ENCODE measurements around the gene AMER2.

The AMER2 gene

DNA sequence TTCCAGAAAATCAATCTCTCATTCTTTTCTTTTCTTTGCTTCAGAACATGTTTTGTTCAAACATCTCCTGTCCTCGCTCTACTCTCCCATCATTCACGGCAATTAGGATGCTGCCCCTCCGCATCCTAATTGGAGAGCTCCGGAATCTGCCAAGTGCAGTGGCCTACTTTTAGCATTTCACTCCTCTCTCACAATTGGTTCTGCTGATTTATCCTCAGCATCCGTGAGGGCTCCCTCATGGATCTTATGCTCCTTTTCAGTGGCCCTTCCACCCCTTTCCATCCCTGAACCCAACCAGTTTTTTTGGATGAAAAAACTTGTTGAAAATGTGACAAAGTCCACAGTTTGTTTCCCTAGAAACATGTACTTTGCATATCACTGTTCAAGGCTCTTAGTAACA, 22.4 kb downstream of the AMER2 start:
- DNase-seq: no peak

DNA sequence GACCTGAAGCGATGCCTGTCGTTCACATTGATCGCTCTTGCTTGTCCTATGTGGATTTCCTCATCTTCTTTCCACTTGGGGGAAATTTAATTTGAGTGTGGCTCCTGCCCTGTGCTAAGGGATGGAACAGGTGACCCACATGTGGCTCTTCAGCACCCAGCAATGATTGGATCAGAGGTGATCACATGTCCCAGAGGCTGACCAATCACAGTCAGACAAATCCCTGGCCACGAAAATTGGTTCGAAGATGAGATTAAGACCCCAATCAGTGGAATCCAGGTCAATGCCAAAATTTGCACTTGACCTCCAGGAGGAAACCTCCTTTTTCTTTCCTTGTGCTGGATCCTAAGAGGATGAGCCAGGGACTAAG, 23.7 kb downstream of the AMER2 start:
- no peak for DNase-seq

GRCh38 chr13:25147638-25148401, 24.3 kb downstream of the AMER2 start:
- no peak for DNase-seq

DNA sequence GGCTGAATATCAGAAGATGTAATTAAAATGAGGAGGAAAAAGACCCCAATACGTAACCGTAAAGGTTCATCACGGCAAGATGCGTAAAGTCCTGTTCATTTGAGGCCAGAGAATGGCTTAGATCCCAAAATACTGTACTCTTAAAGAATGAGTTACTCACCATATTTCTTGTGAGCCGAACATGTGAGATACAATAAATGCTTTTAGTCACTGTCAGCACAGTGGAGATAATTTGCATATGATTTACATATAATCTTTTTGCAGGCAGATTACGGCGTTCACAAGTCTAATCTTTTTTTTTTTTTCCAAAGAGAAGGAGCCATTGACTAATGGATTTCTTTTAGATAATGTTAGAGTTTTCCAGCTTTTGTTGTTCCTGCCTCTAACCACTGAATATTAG, 28.4 kb downstream of the AMER2 start:
- no peak for DNase-seq

DNA sequence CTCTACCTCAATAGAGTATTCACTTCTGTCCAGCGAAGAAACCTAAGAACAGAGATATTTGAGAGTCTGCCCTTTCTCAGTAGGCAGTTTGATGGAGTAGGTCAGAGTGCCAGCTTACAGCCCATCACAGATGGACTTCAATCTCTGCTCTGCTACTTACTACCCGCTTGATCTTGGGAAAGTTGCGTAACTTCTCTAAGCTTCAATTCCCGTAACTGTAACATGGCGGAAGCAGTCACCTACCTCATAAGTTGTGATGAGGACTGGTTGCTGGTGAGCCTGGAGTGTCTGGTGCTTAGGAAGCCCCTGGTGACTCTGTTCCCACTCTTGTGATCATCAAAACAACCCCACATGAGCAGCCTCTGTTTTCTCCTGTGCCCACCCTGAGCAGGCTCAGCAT, 31.0 kb downstream of the AMER2 start:
- no peak for DNase-seq

DNA sequence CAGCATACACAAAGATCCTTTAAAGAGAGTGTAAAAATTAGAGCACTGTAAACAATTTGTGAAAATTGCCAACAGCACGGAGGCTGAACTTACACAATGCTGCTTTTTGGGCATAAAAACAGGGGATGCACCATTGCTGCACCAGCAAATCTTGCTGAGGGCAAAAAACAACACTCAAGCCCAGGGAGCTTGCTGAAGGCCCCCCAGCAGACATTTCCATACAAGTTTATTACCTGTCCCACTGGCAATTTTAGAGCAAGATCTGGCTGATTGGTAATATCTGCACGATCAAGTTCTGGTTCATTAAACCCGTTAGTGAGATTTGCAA, 34.3 kb downstream of the AMER2 start:
- no peak for DNase-seq

- no peak for DNase-seq
These were observed 35.0 kb downstream of the AMER2 start for GRCh38 chr13:25136880-25137787.

DNA sequence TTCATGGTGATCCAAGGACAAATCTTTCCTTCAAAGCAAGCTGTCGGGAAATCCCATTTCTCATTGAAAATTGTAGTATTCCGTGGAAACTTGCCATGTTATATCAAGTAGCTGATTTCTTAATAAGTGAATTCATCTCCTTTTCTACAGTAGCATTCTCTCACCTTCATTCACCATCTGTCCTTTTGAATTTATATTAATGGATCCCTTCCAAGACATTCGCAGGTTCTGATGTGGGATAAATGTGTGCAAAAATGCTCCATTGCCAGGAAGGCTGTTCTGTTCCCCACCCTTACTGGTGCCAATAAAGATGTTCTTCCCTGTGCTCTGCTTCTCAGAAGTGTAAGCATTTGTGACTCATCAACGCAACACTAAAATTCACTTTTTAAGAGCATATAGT, 36.2 kb downstream of the AMER2 start:
- no peak for DNase-seq

- DNase-seq: no peak
These were observed 39.2 kb downstream of the AMER2 start for GRCh38 chr13:25132751-25133390.

GRCh38 chr13:25131881-25132420, 40.1 kb downstream of the AMER2 start:
- no peak for DNase-seq

DNA sequence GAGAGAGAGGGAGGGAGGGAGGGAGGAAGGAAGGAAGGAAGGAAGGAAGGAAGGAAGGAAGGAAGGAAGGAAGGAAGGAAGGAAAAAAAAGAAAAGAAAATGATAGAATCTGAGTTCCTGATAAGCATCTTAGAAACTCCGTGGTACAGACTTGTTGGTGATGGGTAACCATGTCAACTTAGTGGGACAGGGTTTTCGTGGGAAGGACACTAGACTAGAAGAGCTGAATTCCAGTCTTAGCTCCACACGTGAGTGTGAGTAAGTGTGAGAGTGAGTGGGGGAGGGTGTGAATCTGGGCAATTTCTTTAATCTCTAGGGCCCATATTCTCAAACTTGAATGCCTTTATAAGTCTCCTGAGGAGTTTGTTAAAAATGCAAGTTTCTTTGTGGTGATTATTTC, 41.1 kb downstream of the AMER2 start:
- DNase-seq: peak in 1 of 5 experiments; percentile 15

- DNase-seq: no peak
These were observed 53.6 kb downstream of the AMER2 start for GRCh38 chr13:25118378-25118905.

- no peak for DNase-seq
These were observed 54.8 kb downstream of the AMER2 start for GRCh38 chr13:25117312-25117711.

DNA sequence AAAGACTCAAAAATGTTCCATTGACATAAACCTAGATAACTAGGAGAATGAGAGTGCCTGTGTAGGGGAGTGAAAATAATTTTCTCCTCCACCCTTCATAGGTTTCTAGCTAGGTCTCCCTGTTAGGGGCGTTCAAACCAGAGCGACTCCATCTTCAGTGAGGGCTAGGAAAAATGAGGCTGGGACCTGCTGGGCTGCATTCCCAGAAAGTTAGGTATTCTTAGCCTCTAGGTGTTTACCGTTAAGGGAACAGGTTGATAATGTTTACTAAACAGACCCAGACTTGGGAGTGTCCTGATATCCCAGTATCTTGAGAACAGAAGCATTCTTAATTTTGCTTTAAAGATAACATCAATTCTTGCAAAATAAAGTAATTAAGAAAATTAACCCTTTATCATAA, 56.0 kb downstream of the AMER2 start:
- no peak for DNase-seq

DNA sequence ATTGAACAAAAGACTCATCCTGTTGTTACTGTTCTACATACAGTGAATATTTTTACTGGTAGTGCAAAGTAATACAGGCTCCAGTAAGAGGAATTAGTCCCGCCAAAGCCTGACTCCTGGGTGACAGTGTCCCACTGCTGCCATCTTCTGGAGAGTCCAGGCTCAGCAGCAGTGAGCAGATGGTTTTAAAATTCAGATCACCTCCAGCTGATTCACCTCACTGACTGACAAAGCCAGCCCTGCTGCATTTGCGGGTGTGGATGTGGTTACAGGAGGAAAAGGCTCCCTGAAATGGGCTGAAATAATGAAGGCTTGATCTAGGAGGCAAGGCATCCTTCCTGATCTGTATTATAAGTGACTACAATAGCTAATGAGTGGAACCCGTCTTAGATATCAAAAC, 57.9 kb downstream of the AMER2 start:
- peak in 3 of 5 experiments; percentile 14 to 68 (median 27) for DNase-seq

DNA sequence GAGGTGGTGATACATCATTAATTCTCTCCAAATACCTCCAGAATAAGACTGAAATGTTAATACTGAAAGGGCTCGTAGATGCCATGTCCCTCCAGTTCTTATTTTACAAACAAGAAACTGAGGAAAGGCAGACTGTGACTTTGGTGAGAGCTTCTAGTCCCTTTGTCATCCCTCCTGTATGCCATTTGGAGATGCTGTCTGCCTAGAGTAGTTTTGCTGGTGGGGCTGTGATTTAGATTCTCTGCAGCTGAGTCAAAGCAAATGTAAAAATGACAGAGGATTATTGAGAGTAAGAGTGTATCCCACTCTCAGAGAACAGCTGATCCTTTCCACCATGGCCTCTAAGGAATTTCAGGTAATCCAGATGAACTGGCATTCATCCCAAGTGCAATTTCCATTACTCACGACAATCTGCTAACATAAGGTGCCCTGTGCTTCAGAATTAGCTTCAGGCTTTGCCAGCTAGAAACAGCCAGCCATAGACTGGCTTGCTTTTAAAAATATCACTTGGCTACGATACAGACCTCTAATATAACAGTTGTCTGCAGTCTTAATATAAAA, 59.3 kb downstream of the AMER2 start:
- no peak for DNase-seq

Measured in T-helper 2 cell (primary cell).